ENCODE results near the gene FAM3C.

The FAM3C gene

DNA sequence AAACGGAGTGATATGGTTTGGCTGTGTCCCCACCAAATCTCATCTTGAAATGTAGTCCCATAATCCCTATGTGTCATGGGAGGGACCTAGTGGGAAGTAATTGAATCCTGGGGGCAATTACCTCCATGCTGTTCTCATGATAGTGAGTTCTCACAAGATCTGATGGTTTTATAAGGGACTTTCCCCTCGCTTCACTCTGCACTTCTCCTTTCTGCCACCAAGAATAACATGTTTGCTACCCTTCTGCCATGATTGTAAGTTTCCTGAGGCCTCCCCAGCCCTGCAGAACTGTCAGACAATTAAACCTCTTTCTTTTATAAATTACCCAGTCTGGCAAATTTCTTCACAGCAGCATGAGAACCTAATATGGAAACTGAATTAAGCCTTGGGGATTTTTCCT lies 19.1 kb downstream of the FAM3C start:
- Mint-ChIP-seq H3K4me3 (no peak overlapping the region), H3K4me1 (ENCODE audit: low read depth) (peaks cover 35% of the 10 kb centered on the region), H3K27me3 (no peaks in the 10 kb centered on the region), H3K9me3 (no peaks in the 10 kb centered on the region), H3K27ac (peak overlapping the region; percentile 47), H3K36me3 (ENCODE audit: low read depth) (peaks cover 78% of the 10 kb centered on the region)
- no peak for DNase-seq

DNA sequence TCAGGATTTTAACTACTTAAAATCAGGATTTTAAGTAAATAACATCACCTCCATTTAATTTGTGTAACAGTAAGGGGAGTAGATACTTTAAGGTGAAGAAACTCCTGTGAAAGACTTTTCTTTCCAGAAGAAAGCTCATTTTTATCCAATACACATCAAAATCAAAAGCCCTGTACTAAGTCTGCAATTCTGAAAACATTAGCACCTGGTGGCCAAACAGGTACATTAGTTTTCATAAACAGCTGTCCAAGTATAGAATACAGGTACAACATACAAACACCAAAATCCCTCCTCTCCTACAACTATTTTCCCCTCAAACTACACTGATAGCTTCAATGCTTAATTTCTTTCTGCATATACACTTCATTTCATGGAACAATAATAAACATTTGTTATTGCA lies 22.9 kb downstream of the FAM3C start:
- H3K4me3 Mint-ChIP-seq: no peak overlapping the region

DNA sequence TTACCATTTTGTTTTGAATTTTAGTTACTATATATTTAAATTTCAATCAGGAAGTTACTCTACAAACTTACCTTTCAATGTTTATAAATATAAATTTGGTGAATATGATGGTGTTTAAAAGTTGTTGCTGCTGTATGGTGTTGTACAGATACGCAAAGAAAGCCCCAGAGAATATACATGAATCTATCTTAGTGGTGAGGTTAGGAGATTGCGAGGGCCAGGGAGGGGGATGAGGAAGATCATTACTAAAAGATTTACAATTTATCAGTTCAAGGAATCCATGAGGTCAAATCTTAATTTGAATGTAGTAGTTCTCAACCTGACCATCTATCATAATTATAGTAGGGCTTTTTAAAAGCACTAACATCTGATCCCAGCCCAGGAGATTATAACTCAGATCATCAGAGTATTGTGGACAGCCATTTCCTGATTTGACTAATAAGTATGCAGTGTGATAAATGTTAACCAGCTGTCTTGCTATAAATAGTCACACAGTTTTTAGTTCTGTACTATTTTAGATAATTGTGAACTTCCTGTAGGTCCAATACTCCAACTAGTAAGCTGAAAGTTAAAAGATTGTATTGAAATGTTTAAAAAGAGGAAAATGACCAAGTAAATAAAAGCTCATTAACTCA lies 23.6 kb downstream of the FAM3C start:
- DNase-seq: no peak
- Mint-ChIP-seq H3K9me3 (no peaks in the 10 kb centered on the region), H3K4me1 (ENCODE audit: low read depth) (peaks cover 48% of the 10 kb centered on the region), H3K4me3 (peak overlapping the region; percentile 3), H3K27me3 (no peaks in the 10 kb centered on the region), H3K27ac (peak overlapping the region; percentile 85), H3K36me3 (ENCODE audit: low read depth) (peaks cover 81% of the 10 kb centered on the region)

More for the DNA sequence above, 22.9 kb downstream of the FAM3C start:
- peaks cover 45% of the 10 kb centered on the region for H3K4me1 Mint-ChIP-seq (ENCODE audit: low read depth)
- no peak for DNase-seq
- peaks cover 82% of the 10 kb centered on the region for H3K36me3 Mint-ChIP-seq (ENCODE audit: low read depth)
- H3K9me3 Mint-ChIP-seq: no peaks in the 10 kb centered on the region
- no peaks in the 10 kb centered on the region for H3K27me3 Mint-ChIP-seq
- peak overlapping the region; percentile 62 for H3K27ac Mint-ChIP-seq

DNA sequence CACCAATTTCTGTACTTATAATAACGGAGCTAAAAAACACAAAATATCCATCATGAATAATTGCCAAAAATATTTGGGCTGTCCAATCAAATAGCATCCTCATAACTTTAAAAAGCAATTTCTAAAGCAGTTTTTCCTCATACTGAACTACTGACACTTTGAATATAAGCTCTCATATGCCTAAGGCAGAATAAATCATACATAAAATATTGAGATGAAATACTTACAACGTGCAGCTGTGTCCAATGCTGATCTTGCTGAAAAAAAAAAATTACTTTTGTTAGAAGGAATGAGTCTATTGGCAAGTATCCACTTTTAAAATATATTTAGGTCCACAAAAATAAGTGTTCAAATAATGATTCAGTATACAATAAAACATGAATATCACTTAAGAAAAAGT lies 24.2 kb downstream of the FAM3C start:
- Mint-ChIP-seq H3K27ac (peak overlapping the region; percentile 76), H3K9me3 (no peaks in the 10 kb centered on the region), H3K36me3 (ENCODE audit: low read depth) (peaks cover 80% of the 10 kb centered on the region), H3K4me1 (ENCODE audit: low read depth) (peaks cover 44% of the 10 kb centered on the region), H3K27me3 (no peaks in the 10 kb centered on the region), H3K4me3 (no peak overlapping the region)
- DNase-seq: no peak

DNA sequence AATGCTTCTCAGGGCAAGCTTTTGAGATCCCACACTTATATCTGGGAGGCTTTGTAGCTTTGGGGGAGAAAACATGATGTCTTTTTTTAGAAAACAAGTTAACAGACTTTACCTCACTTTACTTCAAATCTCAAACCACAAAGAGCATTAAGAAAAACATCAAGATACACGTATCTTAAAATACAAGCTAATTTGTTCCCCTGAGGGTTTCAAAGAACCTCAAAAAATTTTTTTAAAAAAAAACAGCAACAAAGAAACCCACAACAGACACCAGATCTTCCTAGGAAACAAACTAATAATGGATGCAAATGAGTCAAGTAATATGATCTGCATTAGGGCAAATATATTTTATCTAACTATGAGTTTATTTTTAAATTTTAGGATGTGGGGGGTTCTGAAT lies 24.7 kb downstream of the FAM3C start:
- no peaks in the 10 kb centered on the region for H3K9me3 Mint-ChIP-seq
- H3K4me3 Mint-ChIP-seq: no peak overlapping the region
- H3K36me3 Mint-ChIP-seq (ENCODE audit: low read depth): peaks cover 80% of the 10 kb centered on the region
- H3K4me1 Mint-ChIP-seq (ENCODE audit: low read depth): peaks cover 44% of the 10 kb centered on the region
- no peaks in the 10 kb centered on the region for H3K27me3 Mint-ChIP-seq
- DNase-seq: no peak
- peak overlapping the region; percentile 76 for H3K27ac Mint-ChIP-seq

DNA sequence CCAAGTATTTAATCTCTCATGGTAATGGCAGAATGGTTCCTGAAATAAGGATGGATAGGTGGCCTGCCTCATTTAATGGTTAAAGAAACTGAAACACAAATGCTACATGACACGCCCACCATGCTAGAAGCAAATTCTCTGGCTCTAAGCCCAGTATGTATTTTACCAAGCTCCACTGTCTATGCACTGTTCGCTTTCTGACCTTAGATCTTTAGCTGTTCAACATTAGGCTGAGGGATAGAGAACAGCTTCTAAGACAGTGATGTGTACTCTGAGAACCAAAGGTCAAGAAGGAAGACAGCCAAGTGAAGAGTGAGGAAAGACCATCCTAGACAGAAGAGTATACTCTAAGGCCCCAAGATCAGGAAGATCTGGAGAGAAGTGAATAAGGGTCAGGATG lies 26.6 kb downstream of the FAM3C start:
- Mint-ChIP-seq H3K4me1 (ENCODE audit: low read depth) (peaks cover 39% of the 10 kb centered on the region), H3K9me3 (no peaks in the 10 kb centered on the region), H3K36me3 (ENCODE audit: low read depth) (peaks cover 77% of the 10 kb centered on the region)

DNA sequence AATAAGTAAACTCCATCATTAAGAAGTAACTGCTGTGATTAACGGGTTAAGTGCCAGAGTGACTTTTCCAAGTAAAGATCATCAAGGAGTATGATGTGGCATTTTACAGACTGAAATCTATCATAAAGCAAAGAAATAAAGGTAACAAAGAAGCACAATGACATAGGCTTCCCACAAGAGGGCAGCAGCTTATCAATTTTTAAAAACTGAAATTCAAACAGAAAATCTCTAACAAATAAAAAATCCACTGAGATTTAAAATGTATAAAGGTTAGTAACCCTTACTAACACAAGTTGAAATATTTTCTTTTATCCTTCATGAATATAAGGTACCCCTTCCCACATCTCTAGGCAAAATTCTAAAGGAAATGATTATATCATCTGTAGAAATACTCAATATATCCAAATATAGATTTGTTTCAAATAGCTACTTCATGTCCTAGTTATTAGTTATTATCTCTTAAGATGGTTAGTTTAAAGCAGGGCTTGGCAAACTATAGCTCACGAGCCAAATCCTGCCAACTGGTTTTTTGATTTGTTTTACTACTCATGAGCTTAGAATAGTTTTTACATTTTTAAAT lies 29.2 kb downstream of the FAM3C start:
- no peaks in the 10 kb centered on the region for H3K27me3 Mint-ChIP-seq
- no peak overlapping the region for H3K4me3 Mint-ChIP-seq
- no peak for DNase-seq
- H3K4me1 Mint-ChIP-seq (ENCODE audit: low read depth): peaks cover 27% of the 10 kb centered on the region
- H3K9me3 Mint-ChIP-seq: no peaks in the 10 kb centered on the region
- H3K27ac Mint-ChIP-seq: no peak overlapping the region
- H3K36me3 Mint-ChIP-seq (ENCODE audit: low read depth): peaks cover 88% of the 10 kb centered on the region

More for the DNA sequence above, 26.6 kb downstream of the FAM3C start:
- no peak overlapping the region for H3K4me3 Mint-ChIP-seq
- peak overlapping the region; percentile 67 for H3K27ac Mint-ChIP-seq
- no peaks in the 10 kb centered on the region for H3K27me3 Mint-ChIP-seq
- no peak for DNase-seq

DNA sequence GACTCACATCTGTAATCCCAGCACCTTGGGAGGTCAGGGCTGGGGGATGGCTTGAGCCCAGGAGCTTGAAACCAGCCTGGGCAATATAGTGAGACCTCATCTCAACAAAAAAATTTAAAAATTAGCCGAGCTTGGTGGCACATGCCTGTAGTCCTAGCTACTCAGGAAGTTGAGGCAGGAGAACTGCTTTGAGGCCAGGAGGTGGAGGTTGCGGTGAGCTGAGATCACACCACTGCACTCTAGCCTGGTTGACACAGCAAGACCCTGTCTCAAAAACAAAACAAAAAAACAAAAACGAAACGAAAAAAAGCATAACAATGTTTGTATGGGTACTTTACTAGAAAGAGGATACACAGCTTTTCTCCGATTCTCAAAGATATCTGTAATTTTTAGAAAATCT lies 35.5 kb downstream of the FAM3C start:
- Mint-ChIP-seq H3K9me3 (no peaks in the 10 kb centered on the region), H3K27ac (no peak overlapping the region), H3K27me3 (no peaks in the 10 kb centered on the region), H3K4me3 (no peak overlapping the region), H3K36me3 (ENCODE audit: low read depth) (peaks cover 84% of the 10 kb centered on the region), H3K4me1 (ENCODE audit: low read depth) (no peaks in the 10 kb centered on the region)
- no peak for DNase-seq

DNA sequence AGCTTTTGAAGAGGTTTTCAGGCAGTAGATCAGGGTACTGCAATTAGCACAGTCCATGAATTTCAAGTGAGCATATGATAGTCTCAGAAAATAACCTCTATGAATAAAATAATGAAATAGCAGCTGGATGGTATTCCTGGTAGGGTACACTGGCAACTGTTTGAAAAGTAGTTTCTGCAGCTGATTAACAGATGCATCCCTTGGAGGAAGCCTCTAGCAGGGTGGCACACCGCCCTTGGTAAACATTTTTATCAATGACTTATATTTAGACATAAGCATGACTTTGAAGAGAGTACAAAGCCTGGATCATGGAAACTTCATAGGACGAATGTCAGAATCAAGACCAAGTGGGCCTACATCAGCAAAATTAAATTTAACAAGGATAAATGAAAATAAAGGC lies 40.5 kb downstream of the FAM3C start:
- H3K9me3 Mint-ChIP-seq: no peaks in the 10 kb centered on the region

DNA sequence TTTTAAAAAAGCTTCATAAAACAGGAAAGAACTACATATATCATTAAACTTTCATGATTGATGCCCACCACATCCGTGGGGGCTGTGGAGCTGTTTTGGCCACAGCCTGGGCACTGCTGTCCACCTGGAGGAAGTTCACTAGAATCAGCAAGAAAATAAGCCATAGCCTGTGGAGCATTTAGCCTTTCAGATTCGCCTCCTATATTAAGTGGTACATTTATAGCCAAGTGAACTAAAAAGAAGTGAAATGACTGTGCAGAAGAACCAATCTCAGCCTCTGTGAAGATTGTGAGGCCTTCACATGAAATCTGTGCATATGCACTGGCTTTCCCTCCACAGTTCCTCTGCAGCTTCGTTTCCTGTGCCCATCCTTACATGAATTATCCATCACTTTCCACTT lies 43.8 kb downstream of the FAM3C start:
- H3K4me3 Mint-ChIP-seq: no peak overlapping the region
- DNase-seq: no peak
- H3K4me1 Mint-ChIP-seq (ENCODE audit: low read depth): no peaks in the 10 kb centered on the region
- H3K27me3 Mint-ChIP-seq: no peaks in the 10 kb centered on the region
- no peak overlapping the region for H3K27ac Mint-ChIP-seq
- H3K36me3 Mint-ChIP-seq (ENCODE audit: low read depth): peaks cover 68% of the 10 kb centered on the region
- no peaks in the 10 kb centered on the region for H3K9me3 Mint-ChIP-seq

More for the DNA sequence above, 40.5 kb downstream of the FAM3C start:
- no peak overlapping the region for H3K27ac Mint-ChIP-seq
- H3K27me3 Mint-ChIP-seq: no peaks in the 10 kb centered on the region
- H3K36me3 Mint-ChIP-seq (ENCODE audit: low read depth): peaks cover 83% of the 10 kb centered on the region
- no peak for DNase-seq
- no peak overlapping the region for H3K4me3 Mint-ChIP-seq
- no peaks in the 10 kb centered on the region for H3K4me1 Mint-ChIP-seq (ENCODE audit: low read depth)

DNA sequence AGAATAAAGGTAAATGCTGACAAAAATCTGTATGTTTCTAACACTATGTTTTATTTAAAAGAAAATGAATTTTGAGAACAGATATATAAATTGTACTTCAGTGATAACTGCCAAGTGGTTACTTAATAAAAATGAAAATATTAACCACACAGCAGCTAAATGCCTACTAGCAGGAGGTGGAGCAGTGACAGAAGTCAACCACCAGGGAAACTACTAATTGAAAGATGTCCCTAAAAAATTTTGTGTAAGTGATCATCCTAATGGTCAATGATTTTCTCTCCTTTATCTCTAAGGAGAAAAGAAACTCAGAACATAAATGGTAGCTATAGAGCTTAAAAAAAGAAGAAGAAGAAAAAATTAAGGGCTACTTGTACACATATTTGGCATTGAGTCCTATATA lies 44.4 kb downstream of the FAM3C start:
- Mint-ChIP-seq H3K36me3 (ENCODE audit: low read depth) (peaks cover 68% of the 10 kb centered on the region), H3K4me1 (ENCODE audit: low read depth) (no peaks in the 10 kb centered on the region), H3K9me3 (no peaks in the 10 kb centered on the region), H3K4me3 (no peak overlapping the region), H3K27ac (no peak overlapping the region), H3K27me3 (no peaks in the 10 kb centered on the region)
- no peak for DNase-seq

DNA sequence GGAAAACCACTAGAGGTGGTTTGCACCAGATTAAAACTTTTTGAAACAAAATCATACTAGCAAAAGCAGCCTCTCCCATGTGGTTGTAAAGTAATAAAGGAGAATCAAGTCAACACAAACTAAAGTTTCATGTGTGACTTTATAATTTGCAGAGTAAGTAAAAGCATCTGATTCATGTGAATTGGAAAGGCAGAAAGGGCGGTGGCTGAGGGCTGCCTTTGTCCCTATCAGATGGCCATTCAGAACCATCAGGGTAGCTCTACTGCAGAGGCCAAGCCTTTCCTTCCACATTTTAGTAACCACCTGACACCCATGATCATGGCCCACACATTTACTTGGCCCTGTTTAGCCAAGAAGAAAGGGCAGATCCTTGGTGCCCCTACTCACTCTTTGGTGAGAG lies 51.6 kb downstream of the FAM3C start:
- Mint-ChIP-seq H3K4me3 (no peak overlapping the region), H3K27me3 (no peaks in the 10 kb centered on the region), H3K36me3 (ENCODE audit: low read depth) (peaks cover 35% of the 10 kb centered on the region), H3K9me3 (no peaks in the 10 kb centered on the region), H3K27ac (no peak overlapping the region), H3K4me1 (ENCODE audit: low read depth) (no peaks in the 10 kb centered on the region)
- no peak for DNase-seq

DNA sequence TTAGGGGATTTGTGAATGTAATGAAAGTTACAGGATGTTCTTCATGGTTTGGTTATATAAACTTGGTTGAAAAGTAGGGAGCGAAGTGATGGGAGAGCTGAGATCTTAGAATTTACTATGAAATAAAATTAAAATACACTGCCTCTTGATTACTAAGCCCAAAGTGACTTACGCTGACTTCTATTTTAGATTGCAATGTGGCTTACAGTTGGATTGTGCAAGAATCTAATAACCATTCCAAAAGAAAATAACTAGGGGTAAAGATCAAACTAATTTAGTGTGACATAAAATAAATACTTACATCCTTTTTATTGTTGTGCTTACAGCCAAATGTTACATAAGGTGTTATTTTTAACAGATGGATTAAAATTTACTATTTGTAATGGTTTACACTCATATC lies 52.0 kb downstream of the FAM3C start:
- Mint-ChIP-seq H3K27ac (no peak overlapping the region), H3K9me3 (no peaks in the 10 kb centered on the region), H3K36me3 (ENCODE audit: low read depth) (peaks cover 39% of the 10 kb centered on the region), H3K4me1 (ENCODE audit: low read depth) (no peaks in the 10 kb centered on the region), H3K27me3 (no peaks in the 10 kb centered on the region), H3K4me3 (no peak overlapping the region)
- no peak for DNase-seq

DNA sequence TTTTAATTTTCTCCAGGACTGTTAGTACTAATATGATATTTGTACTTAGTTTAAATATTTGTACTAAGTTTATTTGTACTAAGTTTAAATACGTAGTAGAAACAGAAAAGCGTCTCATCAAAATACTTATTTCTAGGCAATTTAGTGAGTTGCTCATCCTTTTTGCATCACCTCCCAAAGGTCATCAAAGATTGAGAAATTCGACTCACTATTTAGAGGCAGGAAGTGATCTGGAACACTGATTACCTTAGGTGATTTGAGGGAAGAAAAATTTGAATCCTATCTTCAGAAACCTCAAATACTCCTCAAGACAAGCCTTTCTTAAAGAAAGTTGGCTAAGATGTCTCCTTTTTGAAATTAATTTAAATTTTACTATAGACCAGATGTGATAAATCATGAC lies 52.8 kb downstream of the FAM3C start:
- H3K4me1 Mint-ChIP-seq (ENCODE audit: low read depth): no peaks in the 10 kb centered on the region
- no peaks in the 10 kb centered on the region for H3K27me3 Mint-ChIP-seq
- H3K4me3 Mint-ChIP-seq: no peak overlapping the region
- H3K36me3 Mint-ChIP-seq (ENCODE audit: low read depth): peaks cover 41% of the 10 kb centered on the region
- no peak for DNase-seq
- H3K27ac Mint-ChIP-seq: no peak overlapping the region
- H3K9me3 Mint-ChIP-seq: no peaks in the 10 kb centered on the region

DNA sequence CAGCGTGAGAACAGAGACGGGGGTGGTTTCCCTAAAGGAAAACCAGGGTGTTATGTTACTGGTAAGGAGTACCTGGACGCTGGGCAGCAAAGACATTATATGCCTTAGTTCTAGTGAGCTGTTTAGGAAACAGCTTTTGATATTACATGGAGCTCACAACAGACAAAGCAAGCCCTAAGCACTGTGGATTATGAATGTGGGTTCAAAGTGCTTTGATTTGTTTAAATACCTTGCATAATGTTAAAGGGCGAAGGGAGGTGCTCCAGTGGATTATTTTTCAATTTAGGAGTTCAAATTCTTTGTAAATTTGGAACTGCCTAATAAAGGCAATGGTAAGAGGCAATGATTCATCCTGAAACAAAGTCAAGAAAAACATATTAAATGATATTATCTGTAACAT lies 53.5 kb downstream of the FAM3C start:
- no peak overlapping the region for H3K4me3 Mint-ChIP-seq
- no peaks in the 10 kb centered on the region for H3K4me1 Mint-ChIP-seq (ENCODE audit: low read depth)
- H3K27me3 Mint-ChIP-seq: no peaks in the 10 kb centered on the region
- peaks cover 41% of the 10 kb centered on the region for H3K36me3 Mint-ChIP-seq (ENCODE audit: low read depth)
- no peak for DNase-seq
- no peaks in the 10 kb centered on the region for H3K9me3 Mint-ChIP-seq
- H3K27ac Mint-ChIP-seq: no peak overlapping the region

DNA sequence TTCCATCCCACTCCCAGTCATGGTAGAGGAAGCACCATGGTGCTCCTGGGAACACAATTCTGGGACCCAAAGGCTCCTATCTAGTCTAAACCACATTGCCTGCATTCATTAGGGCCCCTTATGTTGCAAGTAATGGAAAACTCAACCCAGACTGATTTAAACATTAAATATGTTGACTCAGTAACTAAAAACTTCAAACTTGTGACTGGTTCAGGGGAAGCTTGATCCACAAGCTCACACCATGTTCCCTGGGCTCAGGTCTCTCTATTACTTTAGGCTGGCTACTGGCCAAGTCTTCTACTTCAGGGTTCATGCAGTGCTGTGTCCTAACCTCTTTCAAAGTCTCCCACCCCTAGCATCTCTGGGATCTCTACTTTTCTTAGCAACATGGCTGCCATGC lies 54.2 kb downstream of the FAM3C start:
- H3K36me3 Mint-ChIP-seq (ENCODE audit: low read depth): peaks cover 34% of the 10 kb centered on the region
- no peaks in the 10 kb centered on the region for H3K9me3 Mint-ChIP-seq
- H3K4me3 Mint-ChIP-seq: no peak overlapping the region
- H3K4me1 Mint-ChIP-seq (ENCODE audit: low read depth): no peaks in the 10 kb centered on the region
- DNase-seq: no peak
- no peaks in the 10 kb centered on the region for H3K27me3 Mint-ChIP-seq
- H3K27ac Mint-ChIP-seq: no peak overlapping the region
